Sigmoid colon (tissue), 7 donors: ENCODE results near the gene PRKG1. TPM values are rescaled to one million over a fixed set of nuclear protein-coding genes. Genes with fewer than 3 reads are reported as not detected.

ENCODE experiments used
- DNase-seq: peaks from one replicate; pipeline ENCODE4 v3.0.0-alpha.2; 2019
- H3K27ac ChIP-seq, 4 donors: fragments of 200-600 bp; sonication (generic); one replicate each; pipeline ENCODE4 v1.5.1; 2016 to 2019; ENCODE audit warnings: mild to moderate bottlenecking in 1 of 4
- H3K27me3 ChIP-seq, 3 donors: fragments of 200-600 bp; sonication (generic); one replicate each; pipeline ENCODE4 v1.5.1; 2019; ENCODE audit warnings: mild to moderate bottlenecking in 1 of 3
- H3K36me3 ChIP-seq, 4 donors: fragments of 200-600 bp; sonication (generic); one replicate each; pipeline ENCODE4 v1.5.1; 2016 to 2019
- H3K4me1 ChIP-seq, 4 donors: fragments of 200-600 bp; sonication (generic); one replicate each; pipeline ENCODE4 v1.5.1; 2017 to 2019
- H3K4me3 ChIP-seq, 4 donors: fragments of 200-600 bp; sonication (generic); one replicate each; pipeline ENCODE4 v1.5.1; 2017 to 2019; ENCODE audit warnings: mild to moderate bottlenecking in 2 of 4, moderate library complexity in 1 of 4
- H3K9me3 ChIP-seq, 4 donors: fragments of 200-600 bp in 3 of 4; sonication (generic) in 3 of 4; one replicate each; pipeline versions ENCODE4 v1.5.1 to v1.6.1; 2013 to 2019
- CTCF ChIP-seq, 4 experiments: fragments of 450-650 bp in 3 of 4; fragments of 200-600 bp in 1 of 4; IDR thresholded peaks; one replicate each; pipeline ENCODE4 v1.5.1; 2016 to 2019; ENCODE audit warnings: antibody characterized with exemption in 4 of 4, mild to moderate bottlenecking in 3 of 4, moderate library complexity in 2 of 4
- EP300 ChIP-seq, 4 donors: sonication (generic); formaldehyde crosslinking; IDR thresholded peaks; one replicate each; pipeline ENCODE4 v1.6.1; 2017; ENCODE audit warnings: antibody characterized with exemption in 4 of 4
- POLR2A ChIP-seq, 2 donors: fragments of 450-650 bp; IDR thresholded peaks; one replicate each; pipeline ENCODE4 v1.6.1; 2016; ENCODE audit warnings: antibody characterized with exemption in 2 of 2, mild to moderate bottlenecking in 2 of 2, moderate library complexity in 2 of 2
- POLR2AphosphoS5 ChIP-seq, 4 donors: sonication (generic); formaldehyde crosslinking; IDR thresholded peaks; one replicate each; pipeline ENCODE4 v1.6.1; 2017; ENCODE audit warnings: antibody characterized with exemption in 4 of 4
- WGBS, 2 donors: extraction: QIAGEN DNeasy Blood & Tissue Kit; methylation state at CpG; one replicate each; pipeline ENCODE4 v1.1.7; 2013; 5-methylcytosine and 5-hydroxymethylcytosine counted together
- intact Hi-C: fragments of 100-400 bp; cut with DNase I; formaldehyde crosslinking; loops from one replicate; pipeline ENCODE4 v1.15.1; 2023
- polyA plus RNA-seq, 3 donors: library from polyadenylated mRNA; stranded (reverse); fragments of 200-250 nt; gene quantifications; one replicate each; pipeline ENCODE4 v1.2.3, GENCODE V29; 2013
- total RNA-seq, 4 donors: library from RNA; depleted of rRNA; stranded (reverse); fragments of >200 nt; gene quantifications; one replicate each; pipeline ENCODE4 v1.1.0, GENCODE V29; 2016
- donor health status: healthy with polysubstance abuse.
- donor health status: Bipolar disorder and iron deficiency.
- donor health status: healthy.

PRKG1 gene
- total and polyA plus RNA-seq, 7 donors: 3.7 to 92.9 (median 60.2) TPM

DNA sequence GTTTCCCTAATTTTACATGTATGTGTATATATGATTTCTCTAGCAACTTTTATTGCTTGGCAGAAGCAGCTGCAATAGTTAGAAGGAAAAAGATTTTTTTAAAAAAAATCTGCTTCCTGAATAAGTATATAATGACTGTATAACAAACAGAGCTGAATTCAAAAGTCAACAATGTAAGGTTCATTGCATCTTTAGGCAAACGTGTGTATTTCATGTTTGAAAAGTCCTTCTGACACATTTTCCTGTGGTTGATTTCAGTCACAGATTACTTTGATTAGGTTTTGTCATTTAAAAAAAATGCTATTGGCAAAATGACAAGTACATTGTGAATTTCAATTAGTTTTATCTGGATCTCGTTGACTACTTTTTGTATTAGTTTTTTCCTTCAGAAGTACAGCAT is 394.1 kb downstream of the PRKG1 start:
- WGBS, 2 donors: 11 to 49% methylated on average over 2 of the region's 2 CpGs
- H3K27ac ChIP-seq: no peak overlapping the region
- DNase-seq: no peak
- no peaks in the 10 kb centered on the region for H3K9me3 ChIP-seq
- H3K27me3 ChIP-seq: no peaks in the 10 kb centered on the region
- intact Hi-C loops: no loop called here
- TF ChIP-seq POLR2A (IDR thresholded peaks at IDR 0.05): no peak
- no peak for TF ChIP-seq POLR2AphosphoS5 (IDR thresholded peaks at IDR 0.05)
- no peak for TF ChIP-seq EP300 (IDR thresholded peaks at IDR 0.05)
- TF ChIP-seq CTCF (IDR thresholded peaks at IDR 0.05): no peak
- no peak overlapping the region for H3K4me3 ChIP-seq
- H3K36me3 ChIP-seq: no peaks in the 10 kb centered on the region
- peaks cover 0 to 24% (median 8%) of the 10 kb centered on the region in 4 donors for H3K4me1 ChIP-seq

DNA sequence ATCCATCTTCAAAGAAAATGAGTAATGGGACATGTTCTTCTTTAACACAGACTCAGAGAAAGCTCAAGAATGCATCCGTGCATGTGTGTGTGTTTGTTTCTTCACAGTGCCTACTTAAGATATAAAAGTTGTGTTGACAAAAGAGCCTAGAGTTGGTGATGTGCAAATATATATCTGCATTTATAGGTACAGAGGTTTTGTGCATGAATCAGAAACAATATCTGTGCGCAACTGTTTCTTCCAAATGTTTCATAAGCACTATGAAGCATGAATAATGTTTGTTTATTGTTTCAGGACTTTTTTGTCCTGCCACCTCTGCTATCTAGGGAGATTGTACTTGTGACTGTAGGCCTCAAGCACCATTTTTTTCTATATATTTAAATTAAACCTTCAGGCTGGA is 395.4 kb downstream of the PRKG1 start:
- Histone ChIP-seq H3K4me1 (peaks cover 0 to 24% (median 8%) of the 10 kb centered on the region in 4 donors), H3K9me3 (no peaks in the 10 kb centered on the region), H3K27ac (no peak overlapping the region), H3K4me3 (no peak overlapping the region), H3K27me3 (no peaks in the 10 kb centered on the region), H3K36me3 (no peaks in the 10 kb centered on the region)
- TF ChIP-seq CTCF (IDR thresholded peaks at IDR 0.05) (no peak), POLR2AphosphoS5 (IDR thresholded peaks at IDR 0.05) (no peak), EP300 (IDR thresholded peaks at IDR 0.05) (no peak), POLR2A (IDR thresholded peaks at IDR 0.05) (no peak)
- 76 to 86% methylated on average over 2 of the region's 2 CpGs for WGBS, 2 donors
- no peak for DNase-seq
- intact Hi-C loops: no loop called here

GRCh38 chr10:51471271-51471670 is 397.0 kb downstream of the PRKG1 start:
- DNase-seq: no peak
- WGBS, 2 donors: 25 to 51% methylated on average over 4 of the region's 4 CpGs
- H3K4me3 ChIP-seq: no peak overlapping the region
- no peaks in the 10 kb centered on the region for H3K9me3 ChIP-seq
- no peak overlapping the region for H3K27ac ChIP-seq
- no peaks in the 10 kb centered on the region for H3K27me3 ChIP-seq
- intact Hi-C loops: no loop called here
- no peaks in the 10 kb centered on the region for H3K36me3 ChIP-seq
- peaks cover 0 to 13% (median 5%) of the 10 kb centered on the region in 4 donors for H3K4me1 ChIP-seq
- TF ChIP-seq CTCF (IDR thresholded peaks at IDR 0.05): no peak
- TF ChIP-seq POLR2AphosphoS5 (IDR thresholded peaks at IDR 0.05): no peak
- TF ChIP-seq EP300 (IDR thresholded peaks at IDR 0.05): no peak

DNA sequence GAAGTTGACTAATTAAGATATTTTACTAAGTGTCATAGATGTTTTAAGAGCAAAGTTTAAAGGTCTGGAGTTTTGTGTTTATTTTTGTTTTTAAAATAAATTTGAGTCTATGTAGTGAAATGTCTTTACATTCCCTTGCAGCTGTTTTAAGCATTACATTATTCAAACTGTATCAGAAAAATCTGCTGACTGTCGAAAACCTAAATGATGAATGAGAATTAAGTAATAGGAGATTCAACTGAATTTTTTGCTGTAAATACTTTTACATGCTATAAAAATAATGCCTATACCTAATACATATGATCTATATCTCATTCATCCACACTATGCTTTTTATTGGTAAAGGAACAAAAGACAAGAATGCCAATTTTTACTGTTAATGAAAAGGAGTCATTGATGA is 397.9 kb downstream of the PRKG1 start:
- no peak overlapping the region for H3K4me3 ChIP-seq
- no peaks in the 10 kb centered on the region for H3K36me3 ChIP-seq
- no peaks in the 10 kb centered on the region for H3K27me3 ChIP-seq
- intact Hi-C loops: no loop called here
- H3K9me3 ChIP-seq: no peaks in the 10 kb centered on the region
- H3K27ac ChIP-seq: no peak overlapping the region
- 92 to 100% methylated on average over 1 of the region's 1 CpG for WGBS, 2 donors
- no peak for DNase-seq
- no peak for TF ChIP-seq POLR2AphosphoS5 (IDR thresholded peaks at IDR 0.05)
- no peak for TF ChIP-seq CTCF (IDR thresholded peaks at IDR 0.05)
- TF ChIP-seq POLR2A (IDR thresholded peaks at IDR 0.05): no peak
- no peak for TF ChIP-seq EP300 (IDR thresholded peaks at IDR 0.05)
- peaks cover 0 to 4% (median 0%) of the 10 kb centered on the region in 4 donors for H3K4me1 ChIP-seq

DNA sequence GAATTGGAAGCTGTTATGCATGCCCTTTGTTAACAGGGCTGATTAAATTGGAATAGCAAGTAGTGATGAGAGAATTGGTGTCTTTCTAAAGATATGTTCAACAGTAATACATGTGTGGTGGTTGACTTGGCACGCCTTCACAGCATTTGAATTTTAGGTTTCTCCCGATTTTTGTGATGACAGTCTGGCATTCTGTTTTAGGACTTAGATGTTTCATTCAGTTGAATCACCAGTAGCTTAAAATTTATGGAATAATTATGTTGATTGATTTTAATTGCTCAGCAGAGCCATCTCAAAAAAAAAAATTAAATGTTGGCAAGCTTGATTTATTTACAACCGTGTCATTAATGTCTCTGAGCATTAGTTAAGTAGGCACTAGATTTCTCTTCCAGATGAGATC is 405.4 kb downstream of the PRKG1 start:
- DNase-seq: no peak
- intact Hi-C loops: no loop called here
- Histone ChIP-seq H3K4me3 (no peak overlapping the region), H3K9me3 (no peaks in the 10 kb centered on the region), H3K27me3 (no peaks in the 10 kb centered on the region), H3K4me1 (no peaks in the 10 kb centered on the region), H3K36me3 (no peaks in the 10 kb centered on the region), H3K27ac (no peak overlapping the region)
- 95 to 97% methylated on average over 3 of the region's 3 CpGs for WGBS, 2 donors
- TF ChIP-seq POLR2A (IDR thresholded peaks at IDR 0.05) (no peak), EP300 (IDR thresholded peaks at IDR 0.05) (no peak), POLR2AphosphoS5 (IDR thresholded peaks at IDR 0.05) (no peak), CTCF (IDR thresholded peaks at IDR 0.05) (no peak)
